Eye (tissue), 1 donor: ENCODE results near the gene ATG9A.

Source experiments
- DNase-seq: peaks from one replicate; pipeline ENCODE4 v3.0.0-alpha.2; 2015

Gene ATG9A

GRCh38 chr2:219252084-219252483 is 22.6 kb upstream of the ATG9A start:
- DNase-seq, result no peak

- DNase-seq, result no peak
Measured at GRCh38 chr2:219251656-219252055, 22.2 kb upstream of the ATG9A start.

- no peak for DNase-seq
Measured at GRCh38 chr2:219250049-219250781, 20.8 kb upstream of the ATG9A start.

- DNase-seq, result peak; percentile 55
Measured at GRCh38 chr2:219249203-219249980, 20.0 kb upstream of the ATG9A start.

- no peak for DNase-seq
Measured at GRCh38 chr2:219248845-219249202, 19.4 kb upstream of the ATG9A start.

GRCh38 chr2:219247678-219248642 is 18.5 kb upstream of the ATG9A start:
- DNase-seq, result no peak

GRCh38 chr2:219246559-219246958 is 17.1 kb upstream of the ATG9A start:
- no peak for DNase-seq

- DNase-seq, result no peak
Measured at GRCh38 chr2:219245899-219246230, 16.4 kb upstream of the ATG9A start.

GRCh38 chr2:219245148-219245898 is 15.9 kb upstream of the ATG9A start, which contains the start of the genes GLB1L and STK16:
TSS of gene GLB1L (minus strand) at chr2:219245444. CDS start at chr2:219243573, 1,871 bp downstream.
TSS of gene STK16 (plus strand) at chr2:219245479. CDS start at chr2:219246000, 521 bp downstream.
- peak; percentile 98 for DNase-seq

- no peak for DNase-seq
Measured at GRCh38 chr2:219244789-219245147, 15.3 kb upstream of the ATG9A start.

GRCh38 chr2:219243291-219243761 is 13.9 kb upstream of the ATG9A start:
- DNase-seq, result no peak

GRCh38 chr2:219234331-219234730 is 4.9 kb upstream of the ATG9A start:
- DNase-seq, result no peak

GRCh38 chr2:219230059-219230540 is 664 bp upstream of the ATG9A start:
- DNase-seq, result no peak

GRCh38 chr2:219228911-219229304 is 528 bp downstream of the ATG9A start:
- no peak for DNase-seq

GRCh38 chr2:219228041-219228910 is 1.2 kb downstream of the ATG9A start:
- no peak for DNase-seq

- no peak for DNase-seq
Measured at GRCh38 chr2:219225350-219225749, 4.1 kb downstream of the ATG9A start.

- DNase-seq, result no peak
Measured at GRCh38 chr2:219223831-219224610, 5.4 kb downstream of the ATG9A start.

- no peak for DNase-seq
Measured at GRCh38 chr2:219221957-219222518, 7.4 kb downstream of the ATG9A start.

- no peak for DNase-seq
Measured at GRCh38 chr2:219220652-219221402, 8.6 kb downstream of the ATG9A start.
